Nephron (organoid): ENCODE data around the gene SLAMF8.
A peak's percentile ranks its signal among the peaks of the same experiment; 100 is the strongest.

ENCODE experiments used
- H3K27ac Mint-ChIP-seq, 3 experiments: 2 replicates each; pipeline ENCODE4 v1.8.0; 2020; ENCODE audit warnings: mixed read lengths in 3 of 3, mild to moderate bottlenecking in 2 of 3, moderate library complexity in 1 of 3
- H3K27me3 Mint-ChIP-seq: 2 replicates; pipeline ENCODE4 v1.8.0; 2021; ENCODE audit warnings: low read depth, mild to moderate bottlenecking, moderate library complexity, mixed read lengths
- H3K36me3 Mint-ChIP-seq: 2 replicates; pipeline ENCODE4 v1.8.0; 2020; ENCODE audit warnings: low read depth, mixed read lengths
- H3K4me1 Mint-ChIP-seq: 2 replicates; pipeline ENCODE4 v1.8.0; 2020; ENCODE audit warnings: mixed read lengths
- H3K4me3 Mint-ChIP-seq, 3 experiments: 2 replicates each; pipeline ENCODE4 v1.8.0; 2020; ENCODE audit warnings: mild to moderate bottlenecking in 3 of 3, mixed read lengths in 3 of 3, moderate library complexity in 2 of 3
- H3K9me3 Mint-ChIP-seq: 2 replicates; pipeline ENCODE4 v1.8.0; 2020; ENCODE audit warnings: mixed read lengths
- CTCF ChIP-seq, 3 experiments: fragments of 200-600 bp; sonication (generic); IDR thresholded peaks; one replicate each; pipeline ENCODE4 v1.5.0; 2021; ENCODE audit warnings: antibody characterized with exemption in 3 of 3; ENCODE audit not compliant: unreplicated experiment in 3 of 3

SLAMF8 gene

GRCh38 chr1:159869173-159869572, 42.5 kb downstream of the SLAMF8 start:
- Mint-ChIP-seq H3K4me3 (no peak overlapping the region), H3K36me3 (no peaks in the 10 kb centered on the region), H3K27ac (peak overlapping the region in 2 of 3 experiments; percentile 55 to 96), H3K27me3 (peaks cover 33% of the 10 kb centered on the region), H3K4me1 (peaks cover 21% of the 10 kb centered on the region), H3K9me3 (no peaks in the 10 kb centered on the region)
- no peak for TF ChIP-seq CTCF (IDR thresholded peaks at IDR 0.05; ENCODE audit: unreplicated experiment in 3 of 3)

- H3K27ac Mint-ChIP-seq, result peak overlapping the region; percentile 25 to 80 (median 36)
- H3K27me3 Mint-ChIP-seq, result peaks cover 33% of the 10 kb centered on the region
- peaks cover 18% of the 10 kb centered on the region for H3K4me1 Mint-ChIP-seq
- no peak for TF ChIP-seq CTCF (IDR thresholded peaks at IDR 0.05; ENCODE audit: unreplicated experiment in 3 of 3)
- H3K9me3 Mint-ChIP-seq, result no peaks in the 10 kb centered on the region
- no peak overlapping the region for H3K4me3 Mint-ChIP-seq
- no peaks in the 10 kb centered on the region for H3K36me3 Mint-ChIP-seq
Observed at GRCh38 chr1:159869607-159870006, 42.9 kb downstream of the SLAMF8 start.

GRCh38 chr1:159870704-159871103, 44.0 kb downstream of the SLAMF8 start:
- no peaks in the 10 kb centered on the region for H3K36me3 Mint-ChIP-seq
- H3K9me3 Mint-ChIP-seq, result no peaks in the 10 kb centered on the region
- peak overlapping the region in 1 of 3 experiments; percentile 80 for H3K27ac Mint-ChIP-seq
- peaks cover 31% of the 10 kb centered on the region for H3K27me3 Mint-ChIP-seq
- no peak for TF ChIP-seq CTCF (IDR thresholded peaks at IDR 0.05; ENCODE audit: unreplicated experiment in 3 of 3)
- no peak overlapping the region for H3K4me3 Mint-ChIP-seq
- H3K4me1 Mint-ChIP-seq, result peaks cover 16% of the 10 kb centered on the region

GRCh38 chr1:159872891-159873290, 46.2 kb downstream of the SLAMF8 start:
- no peak for TF ChIP-seq CTCF (IDR thresholded peaks at IDR 0.05; ENCODE audit: unreplicated experiment in 3 of 3)
- peak overlapping the region; percentile 45 to 70 (median 63) for H3K4me3 Mint-ChIP-seq

GRCh38 chr1:159873530-159874143, 47.0 kb downstream of the SLAMF8 start:
- Mint-ChIP-seq H3K9me3 (no peaks in the 10 kb centered on the region), H3K36me3 (no peaks in the 10 kb centered on the region), H3K4me3 (no peak overlapping the region), H3K27ac (peak overlapping the region in 1 of 3 experiments; percentile 83), H3K27me3 (peaks cover 28% of the 10 kb centered on the region), H3K4me1 (no peaks in the 10 kb centered on the region)
- TF ChIP-seq CTCF (IDR thresholded peaks at IDR 0.05; ENCODE audit: unreplicated experiment in 3 of 3), result no peak

More at GRCh38 chr1:159872891-159873290, 46.2 kb downstream of the SLAMF8 start:
- Mint-ChIP-seq H3K27me3 (peaks cover 24% of the 10 kb centered on the region), H3K4me1 (peaks cover 3% of the 10 kb centered on the region), H3K36me3 (no peaks in the 10 kb centered on the region), H3K9me3 (no peaks in the 10 kb centered on the region), H3K27ac (peak overlapping the region; percentile 63 to 83 (median 75))
